PC-3 (cell line): ENCODE data around the gene IGF2BP2. TPM values are rescaled to one million over a fixed set of nuclear protein-coding genes. Genes with fewer than 3 reads are reported as not detected.

Experiments
- ATAC-seq: fragments of 200-7000 bp; cut with Tn5 transposase; 2 replicates; pipeline ENCODE4 v1.9.1; 2020; ENCODE audit warnings: mild to moderate bottlenecking, moderate library complexity
- BruUV-seq: library from RNA; stranded (reverse); fragments of 400-500 nt; replicated peaks from 2 replicates; lab custom pipeline; 2021; lab: Mats Ljungman, UMichigan
- CTCF ChIA-PET: fragments of 300-600 bp; sonication (Branson Sonifier 250); formaldehyde crosslinking; loops from one replicate; lab custom pipeline; 2022; ENCODE audit warnings: antibody characterized with exemption; lab: Charles Lee
- POLR2A ChIA-PET: fragments of 300-600 bp; sonication (Branson Sonifier 250); formaldehyde crosslinking; loops from one replicate; lab custom pipeline; 2022; ENCODE audit warnings: antibody characterized with exemption; ENCODE audit not compliant: unreplicated experiment; lab: Charles Lee
- DNase-seq: peaks from one replicate; pipeline ENCODE4 v3.0.0-alpha.2; 2015
- H2AFZ ChIP-seq: fragments of 300-600 bp; sonication (generic); 2 replicates; pipeline ENCODE4 v1.6.0; 2016; ENCODE audit warnings: antibody characterized with exemption, low read length
- H3F3A ChIP-seq: fragments of 300-600 bp; sonication (generic); one replicate; pipeline ENCODE4 v1.6.0; 2017; ENCODE audit warnings: antibody characterized with exemption, low read length, control low read depth, mild to moderate bottlenecking; ENCODE audit not compliant: unreplicated experiment
- H3K27ac ChIP-seq: fragments of 300-600 bp; sonication (generic); 2 replicates; pipeline ENCODE4 v1.5.1; 2016; ENCODE audit warnings: mild to moderate bottlenecking, low read length
- H3K27me3 ChIP-seq: fragments of 300-600 bp; sonication (generic); 2 replicates; pipeline ENCODE4 v1.6.1; 2016; ENCODE audit warnings: low read length, mixed read lengths
- H3K36me3 ChIP-seq: fragments of 300-600 bp; sonication (generic); 2 replicates; pipeline ENCODE4 v1.6.1; 2016; ENCODE audit warnings: low read depth, mixed run types, low read length, mixed read lengths
- H3K4me1 ChIP-seq: fragments of 300-600 bp; sonication (generic); 2 replicates; pipeline ENCODE4 v1.5.1; 2016; ENCODE audit warnings: low read length; ENCODE audit not compliant: insufficient read depth
- H3K4me2 ChIP-seq: fragments of 300-600 bp; sonication (generic); 2 replicates; pipeline ENCODE4 v1.6.0; 2016; ENCODE audit warnings: low read length
- H3K4me3 ChIP-seq: fragments of 300-600 bp; sonication (generic); 2 replicates; pipeline ENCODE4 v1.5.1; 2016; ENCODE audit warnings: mild to moderate bottlenecking, low read length, mixed read lengths
- H3K79me2 ChIP-seq: fragments of 300-600 bp; sonication (generic); 2 replicates; pipeline ENCODE4 v1.6.1; 2017; ENCODE audit warnings: low read length, mixed read lengths
- H3K9ac ChIP-seq: fragments of 300-600 bp; sonication (generic); 2 replicates; pipeline ENCODE4 v1.6.0; 2016; ENCODE audit warnings: mild to moderate bottlenecking, low read length
- H3K9me2 ChIP-seq: fragments of 300-600 bp; sonication (generic); replicated peaks from 2 replicates; pipeline ENCODE4 v1.6.1; 2016; ENCODE audit warnings: mixed run types, low read length, mixed read lengths
- H3K9me3 ChIP-seq: fragments of 300-600 bp; sonication (generic); 2 replicates; pipeline ENCODE4 v1.6.1; 2016; ENCODE audit warnings: low read length, mixed read lengths
- H4K20me1 ChIP-seq: fragments of 300-600 bp; sonication (generic); 2 replicates; pipeline ENCODE4 v1.6.1; 2016; ENCODE audit warnings: low read length, mixed read lengths
- CTCF ChIP-seq: fragments of 300-600 bp; sonication (generic); conservative IDR thresholded peaks from 2 replicates; pipeline ENCODE4 v1.5.1; 2017; ENCODE audit warnings: antibody characterized with exemption, low read depth, mild to moderate bottlenecking, low read length
- EZH2 ChIP-seq: fragments of 300-600 bp; sonication (generic); IDR thresholded peaks from one replicate; pipeline ENCODE4 v1.6.1; 2017; ENCODE audit warnings: antibody characterized with exemption, mild to moderate bottlenecking, low read length; ENCODE audit not compliant: unreplicated experiment
- EZH2phosphoT487 ChIP-seq: fragments of 300-600 bp; sonication (generic); IDR thresholded peaks from 2 replicates; pipeline ENCODE4 v1.6.1; 2018; ENCODE audit warnings: mild to moderate bottlenecking, antibody characterized with exemption, low read length, borderline replicate concordance
- intact Hi-C: fragments of 100-400 bp; cut with micrococcal nuclease; formaldehyde crosslinking; loops from 2 replicates; pipeline ENCODE4 v1.9.0; 2023
- total RNA-seq: library from RNA; depleted of rRNA; stranded (reverse); fragments of >200 nt; gene quantifications from 2 replicates; pipeline ENCODE4 v1.2.3, GENCODE V29; 2014

IGF2BP2 gene
- total RNA-seq, 1 experiment from 2014 or later = 81.2 TPM

DNA sequence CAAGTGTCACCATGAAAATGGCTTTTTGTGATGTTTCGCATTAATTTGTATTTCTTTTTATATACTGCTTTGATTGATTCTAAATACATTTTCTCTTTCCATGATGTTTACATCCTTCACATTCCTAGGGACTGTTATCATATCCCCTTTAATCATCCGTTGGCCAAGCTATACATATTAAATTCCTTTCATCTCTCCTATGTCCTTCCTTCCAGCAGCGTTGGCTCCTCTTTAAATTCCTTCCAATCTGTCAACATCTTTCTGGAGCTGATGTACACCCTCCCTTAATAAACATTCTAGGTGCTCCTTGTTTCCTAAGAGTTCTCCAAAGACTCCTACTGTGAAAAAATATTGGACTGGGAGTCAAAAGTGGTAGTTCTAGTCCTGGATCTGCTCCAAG lies 87.8 kb downstream of the IGF2BP2 start:
- BruUV-seq = no TSS peak
- DNase-seq (peak; percentile 94), ATAC-seq (peak; percentile 55)
- Histone ChIP-seq H2AFZ (no peak overlapping the region), H3K36me3 (no peaks in the 10 kb centered on the region; the same call in 1 of the 2 replicates), H3K4me1 (peaks cover 69% of the 10 kb centered on the region), H3K4me2 (peak overlapping the region; percentile 68), H3K79me2 (peaks cover 91% of the 10 kb centered on the region), H3K27me3 (no peaks in the 10 kb centered on the region), H3K9me2 (no peaks in the 10 kb centered on the region), H3K4me3 (peak overlapping the region; percentile 31; the same call in 1 of the 2 replicates), H4K20me1 (0 out of 2 replicates have a peak, but pooled peaks cover 4% of the 10 kb centered on the region), H3K9ac (no peak overlapping the region), H3K9me3 (no peaks in the 10 kb centered on the region), H3K27ac (peak overlapping the region; percentile 66), H3F3A (peaks cover 18% of the 10 kb centered on the region)
- ChIA-PET CTCF (interaction anchor here (1.0 kb wide), 2 partner anchors 31 to 77 kb away, joined by 3 to 5 read pairs; no protein-coding TSS in a partner anchor), POLR2A (interaction anchor here (0.6 to 1.0 kb wide), 6 partner anchors 10 to 85 kb away, joined by 3 to 8 read pairs (median 3); no protein-coding TSS in a partner anchor)
- TF ChIP-seq EZH2 (no peak), CTCF (no peak), EZH2phosphoT487 (no peak)
- intact Hi-C loops = loop anchor here (1.0 kb wide), 2 partner anchors 59 to 84 kb away; no protein-coding TSS in a partner anchor

DNA sequence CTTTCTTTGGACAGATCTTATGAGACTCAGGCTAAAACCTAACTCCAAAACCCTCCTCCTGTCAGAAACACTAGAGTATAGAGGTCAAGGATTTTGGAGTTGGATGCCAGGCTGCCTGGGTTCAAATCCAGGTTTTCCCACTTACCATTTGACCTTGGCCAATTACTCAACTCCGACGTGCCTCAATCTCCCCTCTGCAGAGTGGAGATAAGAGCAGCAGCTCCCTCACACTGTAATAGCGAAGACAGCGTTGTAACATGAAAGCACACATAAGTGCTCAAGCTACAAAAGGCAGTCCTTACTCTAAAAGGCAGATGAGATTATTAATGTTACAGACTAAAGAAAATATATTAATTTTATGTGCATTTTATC lies 90.1 kb downstream of the IGF2BP2 start:
- Histone ChIP-seq H3K36me3 (no peaks in the 10 kb centered on the region; the same call in 1 of the 2 replicates), H3K4me2 (peak overlapping the region; percentile 31), H3K9me3 (no peaks in the 10 kb centered on the region), H3K27me3 (no peaks in the 10 kb centered on the region), H4K20me1 (0 out of 2 replicates have a peak, but pooled peaks cover 4% of the 10 kb centered on the region), H3K27ac (peak overlapping the region; percentile 100), H2AFZ (no peak overlapping the region), H3K4me3 (no peak overlapping the region), H3F3A (peaks cover 18% of the 10 kb centered on the region), H3K9ac (peak overlapping the region; percentile 20; the same call in 1 of the 2 replicates), H3K79me2 (peaks cover 93% of the 10 kb centered on the region), H3K9me2 (no peaks in the 10 kb centered on the region), H3K4me1 (peaks cover 91% of the 10 kb centered on the region)
- no peak for TF ChIP-seq EZH2
- TF ChIP-seq CTCF = no peak
- no peak for TF ChIP-seq EZH2phosphoT487
- ChIA-PET POLR2A (interaction anchor here (0.6 kb wide), 1 partner anchor 11 kb away, joined by 3 read pairs; no protein-coding TSS in a partner anchor), CTCF (interaction anchor here (0.7 to 3.2 kb wide), 8 partner anchors 24 to 209 kb away, joined by 3 to 15 read pairs (median 5); no protein-coding TSS in a partner anchor)
- intact Hi-C loops = loop anchor here (1.0 to 5.0 kb wide), 5 partner anchors 24 to 198 kb away; no protein-coding TSS in a partner anchor
- BruUV-seq = no TSS peak
- ATAC-seq = no peak
- DNase-seq = no peak
